Inferior parietal cortex (tissue), 1 donor: ENCODE measurements around the gene TNFSF13.
A peak's percentile ranks its signal among the peaks of the same experiment; 100 is the strongest.

Experiments
- DNase-seq: peaks from one replicate; pipeline ENCODE4 v3.0.0-alpha.2; 2016; ENCODE audit errors: extremely low spot score

The TNFSF13 gene

GRCh38 chr17:7551396-7551795 lies 7.2 kb upstream of the TNFSF13 start:
- DNase-seq = no peak

- peak; percentile 9 for DNase-seq
Observed at GRCh38 chr17:7552621-7553051, 5.9 kb upstream of the TNFSF13 start.

- no peak for DNase-seq
Observed at GRCh38 chr17:7553356-7553755, 5.2 kb upstream of the TNFSF13 start.

GRCh38 chr17:7555320-7555948 lies 3.1 kb upstream of the TNFSF13 start:
- DNase-seq = no peak

- no peak for DNase-seq
Observed at GRCh38 chr17:7556627-7557026, 1.9 kb upstream of the TNFSF13 start.

GRCh38 chr17:7557147-7557764 lies 1.3 kb upstream of the TNFSF13 start:
- DNase-seq = no peak

- peak; percentile 65 for DNase-seq
Observed at GRCh38 chr17:7557775-7558543, 591 bp upstream of the TNFSF13 start.

- DNase-seq = no peak
Observed at GRCh38 chr17:7559320-7560171, 996 bp downstream of the TNFSF13 start.

- DNase-seq = no peak
Observed at GRCh38 chr17:7560172-7561027, 1.9 kb downstream of the TNFSF13 start.

GRCh38 chr17:7561028-7561575 lies 2.6 kb downstream of the TNFSF13 start:
- peak; percentile 78 for DNase-seq

- peak; percentile 89 for DNase-seq
Observed at GRCh38 chr17:7561589-7562207, 3.1 kb downstream of the TNFSF13 start, which contains the start of gene SENP3. SENP3 (plus strand) TSS chr17:7561919; CDS start chr17:7563077, 1,158 bp downstream.

GRCh38 chr17:7562208-7562605 lies 3.7 kb downstream of the TNFSF13 start:
- DNase-seq = no peak

GRCh38 chr17:7563115-7563869 lies 4.7 kb downstream of the TNFSF13 start:
- DNase-seq = no peak

- no peak for DNase-seq
Observed at GRCh38 chr17:7569571-7569970, 11.0 kb downstream of the TNFSF13 start.

GRCh38 chr17:7570351-7570750 lies 11.8 kb downstream of the TNFSF13 start:
- DNase-seq = no peak

GRCh38 chr17:7572338-7572587 lies 13.7 kb downstream of the TNFSF13 start:
- no peak for DNase-seq

GRCh38 chr17:7572588-7573323 lies 14.2 kb downstream of the TNFSF13 start:
- peak; percentile 99 for DNase-seq

- DNase-seq = peak; percentile 78
Observed at GRCh38 chr17:7573324-7574080, 15.0 kb downstream of the TNFSF13 start.
